ENCODE data around the gene THADA.

THADA gene

GRCh38 chr2:43377327-43377726 lies 218.5 kb downstream of the THADA start:
- H3K4me3 ChIP-seq (ENCODE audit: control insufficient read depth, low read depth, low read length): no peak overlapping the region
- TF ChIP-seq CTCF (conservative IDR thresholded peaks at IDR 0.05; ENCODE audit: control insufficient read depth, insufficient read depth, low read depth, low read length): no peak
- DNase-seq (ENCODE audit: low read depth): no peak

DNA sequence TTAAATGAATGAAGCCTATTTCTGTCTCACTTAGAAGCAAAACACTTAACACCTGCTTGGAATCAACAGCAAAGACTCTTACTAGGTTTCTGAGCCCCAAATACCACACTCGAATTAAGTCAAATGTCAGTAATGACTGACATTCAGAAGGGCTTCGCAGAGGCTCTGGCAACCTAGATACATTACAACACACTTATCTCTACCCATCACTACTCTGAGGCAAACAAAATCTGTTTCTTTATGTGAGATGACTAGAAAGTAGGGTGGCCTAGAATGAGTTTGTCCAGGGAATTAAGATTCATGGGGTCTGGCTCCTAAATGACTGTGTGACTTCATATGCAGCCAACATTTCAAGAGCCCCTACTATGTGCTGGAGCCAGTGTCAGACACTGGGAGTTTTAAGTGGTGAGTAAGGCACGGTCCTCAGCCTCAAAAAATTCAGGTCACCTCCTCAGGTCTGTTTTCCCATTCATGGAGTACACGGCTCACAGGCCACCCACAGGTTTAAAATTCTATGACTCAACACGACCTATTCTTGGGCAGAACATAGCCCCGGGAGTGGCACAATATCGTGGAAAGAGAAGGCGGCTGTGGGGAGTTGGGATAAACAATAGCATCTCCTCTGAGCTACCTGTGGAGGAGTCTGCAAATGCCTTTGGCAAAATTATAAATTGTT lies 219.2 kb downstream of the THADA start:
- no peak for DNase-seq (ENCODE audit: low read depth)
- no peak overlapping the region for H3K4me3 ChIP-seq (ENCODE audit: control insufficient read depth, low read depth, low read length)
- no peak for TF ChIP-seq CTCF (conservative IDR thresholded peaks at IDR 0.05; ENCODE audit: control insufficient read depth, insufficient read depth, low read depth, low read length)

DNA sequence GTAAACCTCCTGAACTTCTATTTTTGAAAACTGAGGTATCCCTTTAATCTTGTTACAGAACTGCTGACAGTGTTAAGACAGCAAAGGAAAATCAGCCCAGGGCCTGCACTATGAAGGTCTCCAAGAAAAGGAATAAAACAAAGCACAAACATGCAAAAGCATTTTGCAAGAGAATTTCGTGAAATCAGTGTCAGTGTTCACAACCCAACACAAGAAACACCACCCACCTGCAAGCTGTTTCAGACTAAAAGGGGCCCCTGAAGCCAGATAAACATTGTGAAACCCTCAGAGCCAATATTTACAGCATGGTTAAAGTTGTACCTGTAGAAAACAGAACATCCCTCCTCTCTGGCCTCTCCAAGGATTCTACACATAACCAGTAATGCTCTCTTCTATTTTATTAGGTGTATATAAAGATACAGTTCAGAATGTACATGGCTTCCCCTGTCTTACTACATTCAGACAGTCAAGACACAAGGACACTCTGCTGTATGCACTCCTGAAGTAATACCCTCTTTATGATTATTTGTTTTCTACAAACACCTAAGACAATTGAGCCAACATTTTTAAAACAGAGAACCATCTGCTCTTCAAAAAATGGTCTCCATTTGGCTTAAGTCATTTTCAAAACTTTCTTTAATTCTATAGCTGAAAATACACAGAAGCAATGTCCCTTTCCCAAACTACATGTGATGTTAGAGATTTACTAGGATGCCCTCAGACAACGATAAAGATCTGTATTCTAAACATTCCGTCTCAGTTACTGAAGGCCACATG lies 219.9 kb downstream of the THADA start:
- TF ChIP-seq CTCF (conservative IDR thresholded peaks at IDR 0.05; ENCODE audit: control insufficient read depth, insufficient read depth, low read depth, low read length): no peak
- no peak for DNase-seq (ENCODE audit: low read depth)

DNA sequence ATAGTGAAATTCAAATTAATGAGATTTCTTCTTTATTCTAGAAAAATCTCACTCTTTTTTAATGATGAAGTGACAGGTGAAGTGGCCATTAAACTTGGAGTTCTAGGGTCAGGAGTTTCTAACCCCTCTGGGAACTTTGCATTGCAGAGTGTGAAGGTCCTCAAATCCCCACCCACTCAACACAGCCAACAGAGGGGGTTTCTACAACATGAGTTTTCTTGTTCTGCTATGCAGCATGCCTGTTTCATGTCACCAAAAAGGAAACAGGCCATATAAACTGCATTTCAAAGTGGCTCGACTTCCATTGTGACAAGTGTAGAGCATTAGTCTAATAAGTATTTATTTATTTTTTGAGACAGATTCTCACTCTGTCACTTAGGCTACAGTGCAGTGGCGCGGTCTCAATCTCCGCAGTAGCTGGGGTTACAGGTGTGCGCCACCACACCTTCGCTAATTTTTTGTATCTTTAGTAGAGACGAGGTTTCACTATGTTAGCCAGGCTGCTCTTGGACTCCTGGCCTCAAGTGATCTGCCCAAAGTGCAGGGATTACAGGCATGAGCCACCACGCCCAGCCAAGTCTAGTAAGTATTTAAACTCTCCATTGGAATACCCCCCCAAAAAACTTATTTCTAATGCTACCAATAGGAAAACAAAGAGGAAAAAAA lies 223.3 kb downstream of the THADA start:
- H3K4me3 ChIP-seq (ENCODE audit: control insufficient read depth, low read depth, low read length): no peak overlapping the region
- TF ChIP-seq CTCF (conservative IDR thresholded peaks at IDR 0.05; ENCODE audit: control insufficient read depth, insufficient read depth, low read depth, low read length): no peak
- DNase-seq (ENCODE audit: low read depth): no peak

More for the DNA sequence above, 219.9 kb downstream of the THADA start:
- no peak overlapping the region for H3K4me3 ChIP-seq (ENCODE audit: control insufficient read depth, low read depth, low read length)

DNA sequence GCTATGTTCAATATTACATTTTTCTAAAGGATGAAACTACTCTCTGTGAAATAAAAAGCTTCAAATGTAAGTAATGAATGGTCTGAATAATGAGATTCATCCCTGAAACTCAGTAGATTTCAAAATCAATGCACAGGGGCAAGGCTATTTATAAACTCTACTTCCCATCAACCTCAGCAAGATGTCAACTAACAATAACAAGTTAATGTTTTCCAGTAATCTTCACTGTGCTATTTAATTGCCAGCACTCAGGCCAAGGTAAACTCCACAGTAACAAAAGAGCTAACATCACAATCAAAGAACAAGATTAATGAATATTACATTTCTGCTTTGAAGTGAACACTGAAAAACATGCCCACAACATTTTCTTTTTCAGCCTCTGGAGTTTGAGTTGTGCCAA lies 225.1 kb downstream of the THADA start:
- peak; percentile 52 for DNase-seq (ENCODE audit: low read depth)
- H3K4me3 ChIP-seq (ENCODE audit: control insufficient read depth, low read depth, low read length): no peak overlapping the region
- TF ChIP-seq CTCF (conservative IDR thresholded peaks at IDR 0.05; ENCODE audit: control insufficient read depth, insufficient read depth, low read depth, low read length): no peak

DNA sequence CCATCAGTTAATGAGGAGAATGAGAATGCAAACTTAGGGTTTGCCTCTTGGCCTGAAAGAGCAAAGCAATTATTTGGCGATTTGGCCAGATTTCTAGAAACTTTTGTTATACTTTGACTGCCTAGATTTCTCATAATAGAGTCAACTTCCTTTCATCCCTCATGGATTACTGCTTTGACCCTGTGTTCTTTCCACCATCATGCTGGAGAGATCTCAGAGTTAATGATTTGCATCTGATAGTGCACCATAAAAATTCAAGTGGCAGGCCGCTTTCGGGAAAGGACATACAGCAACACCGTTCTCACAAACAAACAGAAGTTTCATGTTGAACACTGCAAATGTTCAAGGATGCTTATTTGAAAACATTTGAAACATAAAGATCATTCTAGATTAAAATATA lies 225.7 kb downstream of the THADA start:
- no peak for TF ChIP-seq CTCF (conservative IDR thresholded peaks at IDR 0.05; ENCODE audit: control insufficient read depth, insufficient read depth, low read depth, low read length)
- H3K4me3 ChIP-seq (ENCODE audit: control insufficient read depth, low read depth, low read length): no peak overlapping the region
- peak; percentile 26 for DNase-seq (ENCODE audit: low read depth)

All from fibroblast of mammary gland (primary cell).